Breast epithelium (tissue), 3 donors: ENCODE measurements around the gene SLC4A11.

Experiments
- CTCF ChIP-seq, 3 donors: fragments of 450-650 bp; IDR thresholded peaks; one replicate each; pipeline ENCODE4 v1.5.1; 2016 to 2017; ENCODE audit warnings: antibody characterized with exemption in 3 of 3, mild to moderate bottlenecking in 3 of 3, moderate library complexity in 3 of 3
- POLR2A ChIP-seq: fragments of 450-650 bp; IDR thresholded peaks from one replicate; pipeline ENCODE4 v1.6.1; 2016; ENCODE audit warnings: antibody characterized with exemption, mild to moderate bottlenecking, moderate library complexity
- POLR2AphosphoS5 ChIP-seq, 3 donors: sonication (generic); formaldehyde crosslinking; IDR thresholded peaks; one replicate each; pipeline ENCODE4 v1.6.1; 2017; ENCODE audit warnings: antibody characterized with exemption in 3 of 3

GRCh38 chr20:3248993-3249347, 10.0 kb upstream of the SLC4A11 start:
- TF ChIP-seq CTCF (IDR thresholded peaks at IDR 0.05): no peak
- no peak for TF ChIP-seq POLR2AphosphoS5 (IDR thresholded peaks at IDR 0.05)
- no peak for TF ChIP-seq POLR2A
